GM18505 (cell line): Measurements from ENCODE around the gene SH3PXD2A.
"Not testable (repeated sequence)": the region's sequence is repeated elsewhere in the genome, so short reads cannot be mapped to it uniquely, and the experiment has no call there.

ENCODE experiments used
- ATAC-seq: cut with Tn5 transposase; IDR thresholded peaks from one replicate; pipeline ENCODE4 v1.9.1; 2021; ENCODE audit not compliant: unreplicated experiment
- POLR2A ChIP-seq: IDR thresholded peaks from 4 replicates; pipeline ENCODE4 v1.6.1; 2011; ENCODE audit warnings: borderline replicate concordance; ENCODE audit not compliant: insufficient read depth, insufficient read length; ENCODE audit errors: extremely low read depth

Gene SH3PXD2A

GRCh38 chr10:103850572-103850895 is 4.8 kb downstream of the SH3PXD2A start:
- no peak for TF ChIP-seq POLR2A
- no peak for ATAC-seq

GRCh38 chr10:103849880-103850571 is 5.3 kb downstream of the SH3PXD2A start:
- ATAC-seq: no peak

GRCh38 chr10:103849212-103849877 is 6.0 kb downstream of the SH3PXD2A start:
- no peak for TF ChIP-seq POLR2A
- ATAC-seq: no peak

More at GRCh38 chr10:103849880-103850571, 5.3 kb downstream of the SH3PXD2A start:
- TF ChIP-seq POLR2A: no peak

GRCh38 chr10:103847909-103848468 is 7.4 kb downstream of the SH3PXD2A start:
- no peak for TF ChIP-seq POLR2A
- no peak for ATAC-seq

DNA sequence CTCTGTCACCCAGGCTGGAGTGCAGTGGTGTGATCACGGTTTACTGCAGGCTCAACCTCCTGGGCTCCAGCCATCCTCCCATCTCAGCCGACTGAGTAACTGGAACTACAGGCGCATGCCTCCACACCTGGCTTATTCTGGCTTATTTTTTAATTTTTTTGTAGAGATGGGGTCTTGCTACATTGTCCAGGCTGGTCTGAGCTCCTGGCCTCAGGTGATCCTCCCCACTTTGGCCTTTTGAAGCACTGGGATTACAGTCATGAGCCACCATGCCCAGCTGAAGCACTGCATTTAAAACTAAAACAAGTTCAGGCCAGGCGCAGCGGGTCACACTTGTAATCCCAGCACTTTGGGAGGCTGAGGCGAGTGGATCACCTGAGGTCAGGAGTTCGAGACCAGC is 8.0 kb downstream of the SH3PXD2A start:
- no peak for TF ChIP-seq POLR2A
- no peak for ATAC-seq

DNA sequence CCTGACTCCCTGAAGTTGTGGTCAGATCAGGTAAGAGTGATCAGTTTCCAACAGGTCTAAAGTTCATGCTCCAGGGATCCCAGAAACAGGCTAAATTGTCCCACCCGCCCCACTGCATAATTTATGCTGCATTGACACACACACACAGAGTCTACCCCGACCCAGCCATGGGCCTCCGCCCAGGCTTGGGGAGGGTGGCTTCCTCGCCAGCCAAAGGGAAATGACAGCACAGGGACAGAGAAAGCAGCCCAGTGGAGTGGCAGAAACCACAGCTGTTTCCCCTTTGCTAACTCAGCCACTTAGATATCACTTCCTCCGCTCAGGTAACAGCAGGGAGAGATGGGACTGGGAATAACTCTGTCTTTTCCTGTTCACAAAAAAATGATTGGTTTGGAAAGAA is 9.4 kb downstream of the SH3PXD2A start:
- no peak for TF ChIP-seq POLR2A
- peak; percentile 82 for ATAC-seq

DNA sequence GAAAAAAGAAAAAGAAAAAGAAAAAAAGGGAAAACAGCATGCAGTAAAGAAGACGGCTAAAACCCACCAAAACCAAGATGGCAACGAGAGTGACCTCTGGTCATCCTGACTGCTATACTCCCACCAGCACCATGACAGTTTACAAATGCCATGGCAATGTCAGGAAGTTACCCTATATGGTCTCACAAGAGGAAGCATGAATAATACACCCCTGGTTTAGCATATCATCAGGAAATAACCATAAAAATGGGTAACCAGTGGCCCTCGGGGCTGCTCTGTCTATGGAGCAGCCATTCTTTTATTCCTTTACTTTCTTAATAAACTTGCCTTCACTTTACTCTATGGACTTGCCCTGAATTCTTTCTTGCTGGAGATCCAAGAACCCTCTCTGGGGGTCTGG is 10.0 kb downstream of the SH3PXD2A start:
- ATAC-seq: not testable (repeated sequence)

DNA sequence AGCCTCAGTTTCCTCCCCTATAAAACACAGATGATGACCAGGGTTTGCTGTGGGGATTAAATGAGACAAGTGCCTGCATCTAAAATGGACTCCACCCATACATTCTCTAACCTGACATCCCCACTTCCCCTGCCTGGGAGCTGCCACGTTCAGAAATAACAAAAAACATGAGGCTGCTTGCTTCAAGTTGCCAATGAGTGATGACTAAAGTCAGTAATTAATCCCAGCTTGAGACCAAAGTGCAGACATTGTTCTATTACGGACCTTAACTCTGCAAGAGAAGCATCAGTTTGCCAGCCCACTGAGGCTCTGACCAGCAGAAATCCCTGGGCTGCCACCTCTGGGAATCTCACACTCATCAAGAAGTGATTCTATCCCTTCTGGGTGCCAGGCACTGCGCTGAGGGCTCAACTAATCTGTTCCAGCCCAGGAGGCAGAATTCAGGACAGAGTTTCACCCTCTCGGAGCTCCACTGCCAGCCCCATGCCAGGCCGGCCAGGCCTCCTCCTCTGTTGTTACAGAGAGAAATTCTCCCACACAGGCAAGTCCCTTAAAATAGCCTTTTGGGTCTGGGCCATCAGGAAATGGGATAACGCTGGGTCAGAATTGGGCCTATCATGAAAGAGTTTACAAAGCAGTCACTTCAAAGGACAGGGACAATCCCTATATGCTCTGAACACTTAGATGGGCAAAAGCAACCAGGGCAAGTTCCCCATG is 11.4 kb downstream of the SH3PXD2A start:
- ATAC-seq: no peak
- TF ChIP-seq POLR2A: no peak

GRCh38 chr10:103843045-103843444 is 12.3 kb downstream of the SH3PXD2A start:
- no peak for ATAC-seq
- TF ChIP-seq POLR2A: no peak

- no peak for ATAC-seq
Observed at GRCh38 chr10:103842605-103843004, 12.8 kb downstream of the SH3PXD2A start.

GRCh38 chr10:103841519-103841918 is 13.9 kb downstream of the SH3PXD2A start:
- ATAC-seq: no peak
- TF ChIP-seq POLR2A: no peak

More at GRCh38 chr10:103842605-103843004, 12.8 kb downstream of the SH3PXD2A start:
- no peak for TF ChIP-seq POLR2A

DNA sequence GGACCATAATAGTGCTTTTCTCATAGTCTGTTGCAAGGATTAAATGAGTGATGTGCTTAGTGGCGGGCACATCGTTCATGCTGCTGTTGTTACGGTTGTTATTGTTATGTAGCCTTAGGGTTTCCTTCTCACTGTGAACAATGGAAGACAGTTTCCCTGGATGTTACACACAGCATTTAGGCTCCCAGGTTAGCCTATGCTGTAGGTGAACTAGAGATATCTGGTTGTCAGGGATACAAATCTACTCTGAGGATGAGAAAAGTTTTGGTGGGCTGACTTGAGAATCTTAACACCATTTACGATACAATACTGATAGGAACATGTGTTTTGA is 14.7 kb downstream of the SH3PXD2A start:
- no peak for ATAC-seq

DNA sequence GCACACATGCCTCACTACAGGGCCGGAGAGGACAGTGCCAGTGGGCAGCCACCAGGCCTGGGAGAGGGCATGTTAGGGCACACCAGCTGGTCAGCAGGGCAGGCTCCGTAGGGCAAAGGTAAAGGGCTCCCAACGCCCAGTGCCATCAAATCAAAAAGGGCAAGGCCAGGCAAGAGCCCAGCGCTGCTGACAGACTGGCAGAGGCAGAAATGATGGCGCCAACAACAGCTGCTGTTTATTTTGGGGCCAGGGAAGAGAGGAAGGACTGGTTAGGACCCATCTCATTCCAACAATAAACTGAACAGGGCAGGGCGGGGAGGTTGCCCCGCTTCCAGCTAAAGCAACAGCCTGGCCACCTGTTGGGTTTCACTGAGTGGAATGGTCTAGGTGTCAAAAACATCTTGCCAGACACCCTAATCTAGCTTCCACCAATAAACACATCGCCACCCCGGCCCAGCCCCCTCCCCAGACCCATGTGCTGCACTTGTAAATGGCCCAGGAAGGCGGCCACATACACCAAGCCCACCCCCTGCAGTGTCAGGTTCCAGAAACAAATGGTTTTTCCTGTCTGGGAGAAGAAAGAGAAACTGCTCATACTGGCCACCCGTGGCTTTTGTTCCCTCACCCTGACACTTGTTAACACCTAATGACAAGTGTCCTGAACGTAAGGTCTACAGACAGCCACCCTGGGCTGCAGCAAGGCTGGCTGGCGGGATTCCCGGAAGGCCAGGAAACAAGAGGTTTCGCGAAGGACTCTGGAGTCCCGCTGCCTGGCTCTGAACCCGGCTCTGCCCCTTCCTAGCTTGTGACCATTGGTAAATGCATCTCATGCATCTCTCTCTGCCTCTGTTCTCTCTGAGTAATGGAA is 15.3 kb downstream of the SH3PXD2A start:
- ATAC-seq: no peak
- no peak for TF ChIP-seq POLR2A

More for the DNA sequence above, 14.7 kb downstream of the SH3PXD2A start:
- no peak for TF ChIP-seq POLR2A

DNA sequence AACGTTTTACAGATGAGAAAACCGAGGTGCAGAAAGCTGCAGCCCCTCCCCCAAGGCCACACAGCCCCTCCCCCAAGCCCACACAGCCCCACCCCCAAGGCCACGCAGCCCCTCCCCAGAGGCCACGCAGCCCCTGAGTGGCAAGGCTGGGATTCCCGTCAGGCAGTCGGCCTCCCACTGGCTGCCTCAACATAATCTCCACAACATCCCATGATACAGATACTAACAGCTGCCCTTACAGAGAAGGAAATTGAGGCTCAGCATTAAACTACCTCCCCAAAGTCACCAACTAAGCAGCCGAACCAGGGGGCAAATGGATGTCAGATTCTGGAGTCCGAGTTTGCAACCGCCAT is 15.9 kb downstream of the SH3PXD2A start:
- TF ChIP-seq POLR2A: no peak
- ATAC-seq: no peak
